IPS DF 6.9 (cell line): ENCODE results near the gene TCF4.

Source experiments
- DNase-seq: peaks from one replicate; pipeline ENCODE4 v3.0.0-alpha.2; 2013; ENCODE audit warnings: low read depth, low spot score
- H3K27ac ChIP-seq: one replicate; pipeline ENCODE4 v1.5.1; 2013; ENCODE audit warnings: low read length, control low read depth
- H3K27me3 ChIP-seq: 2 replicates; pipeline ENCODE4 v1.6.1; 2013; ENCODE audit warnings: mild to moderate bottlenecking, low read length; ENCODE audit not compliant: control insufficient read depth, insufficient read depth
- H3K36me3 ChIP-seq: 2 replicates; pipeline ENCODE4 v1.6.1; 2013; ENCODE audit warnings: low read length; ENCODE audit not compliant: control insufficient read depth, insufficient read depth
- H3K4me1 ChIP-seq: 2 replicates; pipeline ENCODE4 v1.6.1; 2013; ENCODE audit warnings: low read length; ENCODE audit not compliant: control insufficient read depth, insufficient read depth
- H3K4me3 ChIP-seq: 2 replicates; pipeline ENCODE4 v1.5.1; 2013; ENCODE audit warnings: mild to moderate bottlenecking, low read length
- H3K9me3 ChIP-seq: 2 replicates; pipeline ENCODE4 v1.6.1; 2013; ENCODE audit warnings: low read length, inconsistent platforms; ENCODE audit not compliant: control insufficient read depth, insufficient read depth
- WGBS: extraction: QIAGEN DNeasy Blood & Tissue Kit; methylation state at CpG from one replicate; pipeline ENCODE4 v1.1.7; 2013; ENCODE audit warnings: mixed read lengths, missing lambda C conversion rate; ENCODE audit not compliant: insufficient read length, insufficient coverage; 5-methylcytosine and 5-hydroxymethylcytosine counted together

The TCF4 gene

DNA sequence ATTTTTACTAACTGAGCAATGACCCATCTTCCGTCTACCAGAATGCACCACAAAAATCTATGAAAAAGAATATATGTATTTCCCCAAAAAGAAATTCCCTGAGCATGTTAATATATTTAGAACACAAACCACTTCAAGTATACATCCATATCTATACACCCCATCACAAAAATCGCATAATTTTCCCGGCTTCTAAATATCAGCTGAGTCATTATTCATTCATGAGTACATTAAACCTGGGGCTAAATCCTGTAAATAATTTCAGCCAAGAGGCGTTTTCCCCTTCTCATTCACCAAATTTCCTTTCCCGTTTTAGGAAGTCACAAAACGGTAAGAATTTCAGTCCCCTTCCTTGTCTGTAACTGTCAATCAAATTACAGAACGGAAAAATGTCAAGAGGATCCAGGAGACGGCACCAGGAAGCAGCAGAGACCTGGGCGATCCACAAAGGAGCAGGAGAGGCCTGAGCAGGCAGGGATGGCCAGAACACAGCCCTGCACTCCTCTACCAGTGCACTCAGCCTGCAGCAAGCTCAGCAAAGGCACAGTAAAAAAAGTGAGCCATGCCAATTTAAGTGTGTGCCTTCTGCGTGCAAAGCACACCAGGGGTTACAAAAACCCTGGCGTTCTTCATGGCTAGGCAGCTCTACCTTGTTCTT lies 300.7 kb downstream of the TCF4 start:
- no peaks in the 10 kb centered on the region for H3K4me1 ChIP-seq
- 100% methylated on average over 2 of the region's 11 CpGs for WGBS
- no peak for DNase-seq
- H3K9me3 ChIP-seq = no peaks in the 10 kb centered on the region
- H3K27me3 ChIP-seq = no peaks in the 10 kb centered on the region
- H3K4me3 ChIP-seq = no peak overlapping the region
- H3K27ac ChIP-seq = no peak overlapping the region
- H3K36me3 ChIP-seq = no peaks in the 10 kb centered on the region

DNA sequence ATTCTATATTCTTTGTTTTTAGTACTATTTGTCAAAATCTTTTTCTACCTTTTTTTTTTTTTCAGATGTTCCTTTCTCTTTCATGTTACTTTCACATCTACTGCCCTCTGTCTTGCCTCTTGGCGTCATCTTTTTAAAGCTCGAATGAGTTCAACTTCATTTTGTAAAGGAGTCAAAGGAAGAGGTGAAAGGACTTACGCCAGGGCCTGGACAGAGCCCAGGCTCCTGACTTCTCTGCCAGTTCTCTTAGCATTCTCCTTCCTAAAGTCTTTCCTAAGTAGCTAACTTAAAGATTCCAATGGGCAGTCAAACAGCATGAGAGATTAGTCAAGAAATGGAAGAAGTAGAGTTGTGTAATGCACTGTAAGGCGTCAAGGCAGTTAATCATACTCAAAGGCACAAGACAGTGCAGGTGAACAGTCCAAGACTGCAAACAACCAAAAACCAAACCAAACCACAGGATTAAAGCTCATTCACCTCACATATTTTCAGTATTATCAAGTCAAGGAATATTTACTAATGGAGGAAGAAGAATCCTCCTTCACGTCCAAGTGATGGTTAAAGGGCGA lies 301.7 kb downstream of the TCF4 start:
- Histone ChIP-seq H3K27ac (no peak overlapping the region), H3K4me3 (no peak overlapping the region), H3K36me3 (no peaks in the 10 kb centered on the region), H3K9me3 (no peaks in the 10 kb centered on the region), H3K27me3 (no peaks in the 10 kb centered on the region), H3K4me1 (no peaks in the 10 kb centered on the region)
- no CpG with 5 or more reads among the region's 6 CpGs for WGBS
- DNase-seq = no peak

DNA sequence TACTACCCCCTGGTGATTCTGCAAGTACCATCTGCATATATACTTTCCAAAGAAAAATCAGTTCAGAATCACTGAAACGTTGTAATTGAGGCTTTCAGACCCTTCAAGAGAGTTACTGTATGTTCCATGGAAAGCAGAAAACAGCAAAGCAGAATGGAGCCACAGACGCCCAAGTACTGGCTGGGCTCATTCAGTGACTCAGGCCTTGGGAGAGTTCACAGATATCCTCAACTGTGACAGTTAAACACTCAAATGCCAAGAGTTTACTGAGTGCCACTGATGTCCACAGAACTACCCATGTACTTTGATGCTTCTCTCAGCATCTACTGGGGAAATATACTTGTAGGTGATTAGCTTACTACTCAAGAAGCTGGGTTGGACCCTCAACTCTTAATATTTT lies 303.4 kb downstream of the TCF4 start:
- DNase-seq = no peak
- H3K27ac ChIP-seq = no peak overlapping the region
- no peaks in the 10 kb centered on the region for H3K4me1 ChIP-seq
- H3K4me3 ChIP-seq = no peak overlapping the region
- no CpG with 5 or more reads among the region's 2 CpGs for WGBS
- no peaks in the 10 kb centered on the region for H3K9me3 ChIP-seq
- H3K27me3 ChIP-seq = no peaks in the 10 kb centered on the region
- no peaks in the 10 kb centered on the region for H3K36me3 ChIP-seq

DNA sequence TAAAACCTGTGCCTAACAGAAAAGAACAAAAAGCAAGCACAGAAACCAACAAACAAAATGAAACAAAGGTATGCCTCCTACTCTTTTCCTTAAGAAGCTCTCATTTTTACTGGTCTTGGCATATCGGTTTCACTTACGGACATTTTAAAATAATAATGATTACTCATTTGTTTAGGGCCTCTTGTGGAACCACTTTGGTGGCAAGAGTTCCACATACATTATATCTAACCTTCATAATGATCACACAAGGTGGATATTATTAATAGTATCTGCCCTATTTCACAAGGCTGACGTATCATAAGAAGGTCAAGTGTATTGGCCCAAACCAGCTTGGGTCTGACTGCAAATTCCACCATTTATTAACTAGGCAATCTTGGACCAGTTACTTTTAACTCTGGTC lies 304.7 kb downstream of the TCF4 start:
- H3K36me3 ChIP-seq = no peaks in the 10 kb centered on the region
- WGBS = no CpG with 5 or more reads among the region's 3 CpGs

DNA sequence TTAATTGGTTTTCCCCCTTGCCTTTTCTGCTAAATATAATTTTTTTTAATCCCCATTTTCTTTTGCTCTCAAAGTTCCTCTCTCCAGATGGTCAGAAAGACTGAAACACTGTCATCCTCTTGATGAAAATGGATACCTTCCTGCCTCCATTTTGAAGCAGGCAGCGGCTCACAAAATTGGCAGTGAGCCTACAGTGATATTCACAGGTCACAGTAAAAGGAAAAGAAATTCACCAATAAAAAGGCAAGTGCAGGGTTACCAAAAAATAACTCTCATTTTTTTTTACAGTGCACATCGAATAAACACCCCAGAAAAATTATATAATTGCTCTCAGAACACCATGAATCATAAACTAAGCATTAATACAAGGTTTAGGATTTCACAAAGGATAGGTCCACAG lies 307.5 kb downstream of the TCF4 start:
- DNase-seq = no peak
- no peaks in the 10 kb centered on the region for H3K9me3 ChIP-seq
- no peaks in the 10 kb centered on the region for H3K27me3 ChIP-seq
- H3K27ac ChIP-seq = no peak overlapping the region
- H3K4me1 ChIP-seq = no peaks in the 10 kb centered on the region
- WGBS = no CpG with 5 or more reads among the region's 2 CpGs
- H3K4me3 ChIP-seq = no peak overlapping the region
- H3K36me3 ChIP-seq = no peaks in the 10 kb centered on the region

More for the DNA sequence above, 304.7 kb downstream of the TCF4 start:
- Histone ChIP-seq H3K4me3 (no peak overlapping the region), H3K4me1 (no peaks in the 10 kb centered on the region), H3K27me3 (no peaks in the 10 kb centered on the region), H3K9me3 (no peaks in the 10 kb centered on the region), H3K27ac (no peak overlapping the region)
- no peak for DNase-seq

DNA sequence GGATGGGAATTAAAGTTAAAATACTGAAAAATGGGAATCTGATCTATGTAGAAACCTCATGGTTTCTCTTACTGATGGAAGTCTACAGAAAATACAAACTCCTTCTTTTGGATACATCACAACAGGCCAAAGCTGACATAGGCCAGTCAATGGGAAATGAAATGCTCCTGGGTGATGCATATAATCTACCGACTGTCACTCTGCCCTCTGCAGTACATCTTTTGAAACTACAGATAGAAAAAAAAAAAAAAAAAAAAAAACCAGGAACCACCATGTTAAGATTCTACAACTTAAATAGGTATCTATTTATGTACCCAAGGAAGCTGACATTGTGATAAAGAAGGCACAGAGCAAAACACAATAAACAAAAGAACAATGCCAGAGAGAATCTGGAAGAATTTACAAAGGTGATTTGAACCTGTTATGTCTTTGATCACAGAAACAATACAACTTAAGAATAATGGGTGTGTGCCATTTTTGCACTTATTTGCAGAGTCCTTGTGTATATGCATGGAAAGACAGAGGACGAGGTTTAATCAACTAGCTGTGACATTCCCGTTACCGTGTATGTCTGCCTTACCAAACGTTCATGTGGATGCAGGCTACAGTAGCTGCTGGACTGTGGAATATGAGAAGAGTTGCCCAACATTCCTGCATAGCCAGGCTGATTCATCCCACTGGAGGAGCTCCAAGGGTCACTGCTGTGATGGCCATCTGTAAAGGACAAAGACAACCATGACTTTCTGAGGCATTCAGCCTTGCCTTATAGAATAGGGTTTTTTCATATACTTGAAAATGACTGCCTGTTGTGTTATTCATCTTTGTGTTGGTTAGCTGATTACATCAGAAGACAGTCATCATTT lies 312.7 kb downstream of the TCF4 start:
- Histone ChIP-seq H3K9me3 (no peaks in the 10 kb centered on the region), H3K4me3 (no peak overlapping the region), H3K27ac (no peak overlapping the region), H3K36me3 (no peaks in the 10 kb centered on the region; the same call in 1 of the 2 replicates), H3K27me3 (no peaks in the 10 kb centered on the region), H3K4me1 (no peaks in the 10 kb centered on the region)
- DNase-seq = no peak
- WGBS = no CpG with 5 or more reads among the region's 5 CpGs

DNA sequence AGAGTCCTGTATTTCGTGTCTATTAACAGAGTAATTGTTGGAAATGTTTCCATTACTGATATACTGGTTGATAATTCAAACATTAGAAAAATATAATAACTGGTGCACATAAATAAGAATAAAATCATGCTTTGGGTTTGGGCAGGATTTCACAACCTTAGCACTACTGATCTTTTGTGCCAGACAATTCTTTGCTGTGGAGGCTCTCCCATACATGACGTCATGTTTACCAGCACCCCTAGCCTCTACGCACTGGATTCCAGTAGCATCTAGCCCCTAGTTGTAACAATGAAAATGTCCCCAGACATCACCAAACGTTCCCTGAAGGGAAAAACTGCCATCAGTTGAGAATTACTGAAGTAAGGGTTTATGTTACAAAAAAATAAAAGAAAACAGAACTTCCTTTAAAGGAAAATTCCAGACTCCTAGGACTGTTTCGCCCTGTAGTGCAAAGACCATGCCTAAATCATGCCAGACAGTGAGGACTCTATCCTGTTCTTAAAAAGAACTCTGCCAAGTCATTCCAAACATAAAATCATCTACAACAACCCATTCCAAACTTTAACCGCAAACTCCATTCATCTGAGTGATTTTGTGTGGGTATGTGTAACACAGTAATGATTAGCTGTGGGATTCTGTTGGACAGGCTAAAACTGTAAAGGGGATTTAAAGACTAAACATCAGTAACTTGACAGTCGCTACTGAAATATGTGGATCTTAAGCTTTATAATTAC lies 315.3 kb downstream of the TCF4 start:
- no peak for DNase-seq
- no peaks in the 10 kb centered on the region for H3K9me3 ChIP-seq
- 100% methylated on average over 1 of the region's 7 CpGs for WGBS
- no peak overlapping the region for H3K27ac ChIP-seq
- H3K27me3 ChIP-seq = no peaks in the 10 kb centered on the region
- peaks cover 8% of the 10 kb centered on the region; the same call in 1 of the 2 replicates for H3K36me3 ChIP-seq
- no peak overlapping the region for H3K4me3 ChIP-seq
- H3K4me1 ChIP-seq = no peaks in the 10 kb centered on the region

DNA sequence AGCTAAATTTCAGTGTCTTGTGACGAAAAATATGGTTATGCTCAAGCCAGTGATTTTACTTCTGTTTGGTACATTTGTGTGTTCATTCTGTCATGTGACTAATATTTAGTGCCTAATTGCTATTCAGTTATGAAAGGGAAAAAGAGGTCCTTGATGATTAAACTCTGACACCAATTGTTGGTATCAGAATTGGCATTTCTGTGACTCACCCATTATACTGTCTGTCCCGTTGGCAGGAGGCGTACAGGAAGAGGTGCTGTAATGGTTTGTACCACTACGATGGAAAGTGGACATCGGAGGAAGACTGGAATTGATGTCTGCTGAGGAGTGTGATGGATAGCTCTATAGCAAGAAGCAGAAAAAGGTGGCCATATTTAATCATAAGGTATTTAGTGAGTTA lies 318.4 kb downstream of the TCF4 start:
- Histone ChIP-seq H3K27ac (no peak overlapping the region), H3K9me3 (no peaks in the 10 kb centered on the region), H3K27me3 (no peaks in the 10 kb centered on the region), H3K36me3 (peaks cover 8% of the 10 kb centered on the region; the same call in 1 of the 2 replicates), H3K4me3 (no peak overlapping the region), H3K4me1 (peaks cover 1% of the 10 kb centered on the region; the same call in 1 of the 2 replicates)
- no CpG with 5 or more reads among the region's 5 CpGs for WGBS
- DNase-seq = no peak

DNA sequence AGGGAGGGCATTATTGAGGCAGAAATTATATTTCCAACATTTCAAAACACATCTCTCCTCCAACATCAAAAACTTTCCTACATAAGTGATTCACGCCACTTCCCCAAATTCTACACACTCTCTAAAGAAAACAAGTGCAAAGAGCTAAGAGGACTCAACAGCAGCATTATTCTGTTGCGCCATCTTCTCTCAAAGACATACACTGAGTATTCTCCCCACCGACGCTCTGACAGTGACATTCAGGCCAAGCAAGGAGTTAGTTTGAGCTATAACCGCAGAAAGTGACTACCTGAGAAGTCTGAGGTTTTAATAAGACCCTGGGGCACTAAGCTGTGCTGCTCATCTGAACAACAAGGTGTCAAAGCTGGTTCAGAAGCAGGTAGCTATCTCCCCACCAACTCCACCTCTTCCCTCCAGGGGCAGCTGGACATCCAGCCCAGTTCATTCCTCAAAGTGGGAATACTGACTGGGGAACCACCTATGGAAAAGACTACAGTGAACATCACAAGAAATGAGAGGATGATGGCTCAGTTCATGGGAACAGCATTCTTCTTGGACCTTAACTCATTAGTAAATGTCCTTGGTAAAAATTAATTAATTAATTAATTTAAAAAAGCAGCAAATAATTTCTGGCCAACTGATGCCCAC lies 319.2 kb downstream of the TCF4 start:
- Histone ChIP-seq H3K9me3 (no peaks in the 10 kb centered on the region), H3K36me3 (peaks cover 8% of the 10 kb centered on the region; the same call in 1 of the 2 replicates), H3K27me3 (no peaks in the 10 kb centered on the region), H3K4me3 (no peak overlapping the region), H3K27ac (no peak overlapping the region), H3K4me1 (peaks cover 1% of the 10 kb centered on the region; the same call in 1 of the 2 replicates)
- no peak for DNase-seq
- 100% methylated on average over 1 of the region's 5 CpGs for WGBS
